ENCODE measurements around the gene PAFAH1B2. TPM values are rescaled to one million over a fixed set of nuclear protein-coding genes. Genes with fewer than 3 reads are reported as not detected.

PAFAH1B2 gene
- polyA plus RNA-seq, 1 donor from 2014 or later: 20.6 TPM

GRCh38 chr11:117221775-117222517 lies 77.9 kb downstream of the PAFAH1B2 start:
- Mint-ChIP-seq H3K27me3 (no peaks in the 10 kb centered on the region), H3K4me3 (peak overlapping the region in 1 of 4 donors; percentile 47), H3K27ac (no peak overlapping the region), H3K9me3 (no peaks in the 10 kb centered on the region), H3K4me1 (peaks cover 5 to 9% (median 5%) of the 10 kb centered on the region in 3 donors), H3K36me3 (peaks cover 3% of the 10 kb centered on the region)

- Mint-ChIP-seq H3K27ac (no peak overlapping the region), H3K9me3 (no peaks in the 10 kb centered on the region), H3K27me3 (no peaks in the 10 kb centered on the region), H3K4me3 (no peak overlapping the region), H3K4me1 (peaks cover 5 to 9% (median 5%) of the 10 kb centered on the region in 3 donors), H3K36me3 (peaks cover 3% of the 10 kb centered on the region)
These were observed 79.1 kb downstream of the PAFAH1B2 start for GRCh38 chr11:117222991-117223740.

- Mint-ChIP-seq H3K27ac (peak overlapping the region in 1 of 3 donors; percentile 23), H3K36me3 (peaks cover 3% of the 10 kb centered on the region), H3K4me1 (peaks cover 5 to 14% (median 7%) of the 10 kb centered on the region in 3 donors), H3K27me3 (no peaks in the 10 kb centered on the region), H3K9me3 (no peaks in the 10 kb centered on the region), H3K4me3 (no peak overlapping the region)
These were observed 79.9 kb downstream of the PAFAH1B2 start for GRCh38 chr11:117223741-117224689.

GRCh38 chr11:117225553-117226170 lies 81.6 kb downstream of the PAFAH1B2 start:
- Mint-ChIP-seq H3K27me3 (no peaks in the 10 kb centered on the region), H3K27ac (no peak overlapping the region), H3K36me3 (peaks cover 3% of the 10 kb centered on the region)

More at GRCh38 chr11:117225553-117226170, 81.6 kb downstream of the PAFAH1B2 start:
- peaks cover 13 to 25% (median 22%) of the 10 kb centered on the region in 3 donors for H3K4me1 Mint-ChIP-seq
- H3K4me3 Mint-ChIP-seq: no peak overlapping the region
- no peaks in the 10 kb centered on the region for H3K9me3 Mint-ChIP-seq

Other genes starting within 250 kb of the PAFAH1B2 start
- gene SIK3, start 45.9 kb upstream of the PAFAH1B2 start, polyA plus RNA-seq: 25.1 TPM
- 61.0 TPM for gene SIDT2, start 34.5 kb downstream of the PAFAH1B2 start, polyA plus RNA-seq
- 1.6 TPM for gene TAGLN, start 55.1 kb downstream of the PAFAH1B2 start, polyA plus RNA-seq
- 68.1 TPM for gene PCSK7, start 87.8 kb downstream of the PAFAH1B2 start, polyA plus RNA-seq
- gene RNF214, start 88.4 kb downstream of the PAFAH1B2 start, polyA plus RNA-seq: 12.5 TPM
- gene BACE1-AS, start 147.1 kb downstream of the PAFAH1B2 start, polyA plus RNA-seq: 0.59 TPM
- not detected for gene BACE1, start 172.0 kb downstream of the PAFAH1B2 start, polyA plus RNA-seq
- 17.7 TPM for gene CEP164, start 183.6 kb downstream of the PAFAH1B2 start, polyA plus RNA-seq